Stimulated activated CD4-positive, alpha-beta T cell treated with anti-CD3 and anti-CD28 coated beads, Interleukin-4, amount 100 ng/mL, for 1 hour (primary cell): ENCODE results near the gene ANXA2R.

Experiments
- DNase-seq: peaks from one replicate; pipeline ENCODE4 v3.0.0-alpha.2; 2020

Gene ANXA2R

DNA sequence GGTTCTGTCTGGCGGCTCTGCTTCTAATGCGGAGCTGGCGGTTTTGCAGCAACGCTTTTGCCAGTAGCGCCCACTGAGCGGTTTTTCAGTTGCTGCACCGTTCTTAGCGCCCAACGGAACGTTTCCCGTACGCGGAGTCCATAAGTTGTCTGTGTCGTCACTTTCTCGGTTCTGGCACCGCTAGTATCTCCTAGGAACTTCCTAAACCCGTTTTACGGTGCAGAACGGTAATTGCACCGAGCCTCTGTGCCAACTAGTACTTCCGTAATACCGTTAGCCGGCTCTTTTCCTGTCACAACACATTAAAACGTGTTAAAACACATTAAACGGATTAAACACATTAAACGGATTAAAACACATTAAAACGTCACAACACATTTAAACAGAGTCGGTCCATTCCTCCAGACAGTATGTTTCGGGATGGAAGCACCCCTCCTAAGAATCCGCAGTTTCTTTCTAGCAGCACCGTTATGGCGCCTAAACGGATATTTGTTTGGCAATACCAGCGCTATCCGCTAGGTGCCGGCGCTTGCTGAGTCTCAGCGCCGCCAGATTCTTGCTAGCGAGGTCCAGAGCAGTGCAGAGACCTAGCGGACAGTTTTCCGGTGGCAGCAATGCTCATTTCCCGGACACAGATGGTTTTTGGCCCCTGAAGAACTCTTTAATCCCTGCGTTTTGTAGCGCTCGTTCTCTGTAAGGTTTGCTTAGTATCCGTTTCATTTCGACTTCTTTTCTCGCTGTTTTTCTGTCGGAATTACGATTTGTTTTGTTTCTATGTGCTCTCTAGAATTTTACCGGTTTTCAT lies 45.4 kb downstream of the ANXA2R start:
- DNase-seq: peak; percentile 84

- no peak for DNase-seq
These were observed 45.9 kb downstream of the ANXA2R start for GRCh38 chr5:42994246-42994554.

DNA sequence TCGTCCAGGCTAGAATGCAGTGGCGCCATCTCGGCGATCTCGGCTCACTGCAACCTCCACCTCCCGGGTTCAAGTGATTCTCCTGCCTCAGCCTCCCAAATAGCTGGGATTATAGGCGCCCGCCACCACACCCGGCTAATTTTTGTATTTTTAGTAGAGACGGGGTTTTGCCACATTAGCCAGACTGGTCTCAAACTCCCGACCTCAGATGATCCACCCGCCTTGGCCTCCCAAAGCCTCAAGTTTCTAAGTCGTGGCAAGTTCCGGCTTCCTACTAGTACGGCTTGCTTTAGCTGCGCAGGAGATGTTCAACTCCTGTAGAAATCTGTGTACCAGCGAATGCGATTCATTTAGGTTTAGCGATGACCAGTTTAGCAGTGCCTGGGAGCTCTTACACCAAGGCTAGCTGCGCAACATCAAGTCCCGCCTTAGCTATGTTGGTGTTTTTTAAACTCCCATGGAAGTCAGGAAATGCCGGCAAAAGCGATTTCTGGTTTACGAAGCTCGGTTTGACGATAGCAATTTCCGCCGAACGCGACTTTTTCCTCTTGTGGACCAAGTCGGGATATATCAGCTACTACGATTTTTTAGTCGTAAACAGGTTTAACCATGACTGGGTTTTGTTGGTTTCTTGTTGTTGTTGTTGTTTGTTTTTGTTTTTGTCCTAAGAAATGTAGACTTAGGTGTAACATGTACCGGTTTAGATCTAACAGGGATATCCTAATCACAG lies 46.4 kb downstream of the ANXA2R start:
- DNase-seq: peak; percentile 30

GRCh38 chr5:42992088-42992879 lies 47.8 kb downstream of the ANXA2R start:
- DNase-seq: peak; percentile 67

DNA sequence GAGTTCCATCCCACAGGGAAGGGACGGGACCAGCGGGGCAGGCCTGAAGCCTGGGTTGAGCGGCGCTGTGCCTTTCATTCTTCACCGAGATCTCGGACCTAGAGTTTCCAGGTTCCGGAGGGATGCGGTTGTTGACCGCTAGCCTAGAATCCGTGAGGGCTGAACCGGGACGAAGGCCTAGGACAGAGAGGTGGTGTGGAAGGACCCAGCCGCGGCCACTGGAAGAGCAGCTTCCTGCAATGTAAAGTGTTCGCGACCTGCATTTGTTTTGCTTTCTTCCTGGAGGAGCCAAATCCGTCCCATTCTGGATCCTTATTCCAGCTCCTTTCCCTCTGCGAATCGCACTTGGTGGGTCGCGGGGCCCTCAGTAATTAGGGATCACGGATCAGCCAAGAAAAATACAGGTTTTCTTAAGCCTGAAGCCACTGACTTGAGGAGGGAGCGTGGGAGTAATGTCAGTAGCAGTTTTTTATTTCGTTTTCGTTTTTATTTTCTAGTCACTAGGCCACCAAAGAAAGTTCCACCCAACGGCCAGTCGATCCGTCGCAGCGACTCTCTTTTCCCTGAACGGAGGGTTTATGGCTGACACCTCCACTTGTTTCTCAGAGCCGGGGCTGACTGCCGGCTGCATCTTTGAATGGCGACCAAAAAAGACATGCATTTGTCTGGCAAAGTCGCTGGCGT lies 48.6 kb downstream of the ANXA2R start:
- peak; percentile 59 for DNase-seq

DNA sequence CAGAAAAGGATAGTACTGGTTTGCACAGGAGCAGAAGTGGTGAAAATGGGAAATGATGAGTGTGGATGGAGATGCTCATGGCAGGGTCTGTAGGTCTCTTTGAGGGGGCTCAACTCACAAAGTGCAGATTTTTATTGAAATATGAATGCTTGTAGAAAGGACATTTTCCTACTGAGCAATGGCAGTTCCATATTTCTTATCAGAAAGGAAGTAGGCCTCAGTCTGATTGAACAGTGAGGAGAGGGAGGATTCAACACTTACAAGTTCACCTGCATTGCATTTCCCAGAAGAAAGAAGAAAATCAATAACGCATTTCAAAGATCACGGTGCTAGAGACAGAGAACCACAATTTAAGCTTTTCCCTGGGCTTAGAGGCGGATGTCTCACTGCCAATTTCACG lies 49.2 kb downstream of the ANXA2R start:
- no peak for DNase-seq
